Omental fat pad (tissue), 4 donors: ENCODE results near the gene MKRN2OS. TPM values are rescaled to one million over a fixed set of nuclear protein-coding genes. Genes with fewer than 3 reads are reported as not detected.

Experiments used
- ATAC-seq: fragments of 150-250 bp; one replicate; pipeline ENCODE4 v1.9.1; 2016; ENCODE audit warnings: mild to moderate bottlenecking, moderate library complexity; ENCODE audit not compliant: low FRiP score
- DNase-seq: peaks from one replicate; pipeline ENCODE4 v3.0.0-alpha.2; 2019; ENCODE audit warnings: low spot score
- total RNA-seq, 4 donors: library from RNA; depleted of rRNA; stranded (reverse); fragments of >200 nt; gene quantifications; one replicate each; pipeline ENCODE4 v1.1.0, GENCODE V29; 2016
- TF ChIP-seq, protein P1 (sequence below), 3 donors: fragments of 450-650 bp; IDR thresholded peaks; one replicate each; pipeline ENCODE4 v1.5.1; 2016 to 2017; ENCODE audit warnings: antibody characterized with exemption in 3 of 3, mild to moderate bottlenecking in 3 of 3, moderate library complexity in 2 of 3

The MKRN2OS gene
- total RNA-seq, 4 donors from 2014 or later, result not detected

DNA sequence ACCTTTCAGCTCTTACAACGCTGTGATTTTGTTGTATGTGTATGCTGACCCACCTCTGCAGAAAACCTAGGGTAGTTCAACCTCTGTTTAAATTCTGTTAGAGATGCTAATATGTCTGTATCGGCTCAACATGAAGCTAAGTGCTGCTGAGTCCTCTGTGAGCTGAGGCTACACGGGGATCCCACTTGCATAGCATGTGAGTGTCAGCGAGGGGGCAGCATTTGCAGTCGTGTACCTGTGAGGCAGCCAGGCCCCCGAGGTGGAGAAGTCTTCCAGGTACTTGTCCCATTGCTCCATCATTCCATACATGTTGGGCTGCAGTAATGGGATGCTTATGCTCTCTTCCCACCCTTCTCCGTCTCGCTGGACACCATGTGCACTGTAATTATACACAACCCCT is 3.7 kb downstream of the MKRN2OS start:
- TF ChIP-seq, protein P1, sequence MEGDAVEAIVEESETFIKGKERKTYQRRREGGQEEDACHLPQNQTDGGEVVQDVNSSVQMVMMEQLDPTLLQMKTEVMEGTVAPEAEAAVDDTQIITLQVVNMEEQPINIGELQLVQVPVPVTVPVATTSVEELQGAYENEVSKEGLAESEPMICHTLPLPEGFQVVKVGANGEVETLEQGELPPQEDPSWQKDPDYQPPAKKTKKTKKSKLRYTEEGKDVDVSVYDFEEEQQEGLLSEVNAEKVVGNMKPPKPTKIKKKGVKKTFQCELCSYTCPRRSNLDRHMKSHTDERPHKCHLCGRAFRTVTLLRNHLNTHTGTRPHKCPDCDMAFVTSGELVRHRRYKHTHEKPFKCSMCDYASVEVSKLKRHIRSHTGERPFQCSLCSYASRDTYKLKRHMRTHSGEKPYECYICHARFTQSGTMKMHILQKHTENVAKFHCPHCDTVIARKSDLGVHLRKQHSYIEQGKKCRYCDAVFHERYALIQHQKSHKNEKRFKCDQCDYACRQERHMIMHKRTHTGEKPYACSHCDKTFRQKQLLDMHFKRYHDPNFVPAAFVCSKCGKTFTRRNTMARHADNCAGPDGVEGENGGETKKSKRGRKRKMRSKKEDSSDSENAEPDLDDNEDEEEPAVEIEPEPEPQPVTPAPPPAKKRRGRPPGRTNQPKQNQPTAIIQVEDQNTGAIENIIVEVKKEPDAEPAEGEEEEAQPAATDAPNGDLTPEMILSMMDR (IDR thresholded peaks at IDR 0.05), result no peak
- ATAC-seq, result no peak
- DNase-seq, result no peak

DNA sequence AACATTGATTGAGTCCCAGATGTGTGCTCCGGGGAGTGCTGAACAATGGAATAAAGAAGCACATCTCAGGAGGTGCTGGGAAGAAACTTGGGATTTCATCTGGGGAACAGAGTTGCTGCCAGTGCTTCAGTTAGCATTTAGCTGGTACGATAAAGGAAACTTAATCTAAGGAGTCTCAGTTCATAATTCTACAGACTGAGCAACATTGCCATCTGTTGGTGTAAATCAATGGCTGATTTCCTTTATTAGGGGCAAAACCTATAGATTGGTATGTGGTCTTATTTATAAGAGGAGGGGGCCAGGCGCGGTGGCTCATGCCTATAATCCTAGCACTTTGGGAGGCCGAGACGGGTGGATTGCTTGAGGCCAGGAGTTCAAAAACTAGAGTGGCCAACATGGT is 8.9 kb downstream of the MKRN2OS start:
- ATAC-seq, result no peak
- no peak for DNase-seq
- TF ChIP-seq, protein P1 (IDR thresholded peaks at IDR 0.05), result no peak

DNA sequence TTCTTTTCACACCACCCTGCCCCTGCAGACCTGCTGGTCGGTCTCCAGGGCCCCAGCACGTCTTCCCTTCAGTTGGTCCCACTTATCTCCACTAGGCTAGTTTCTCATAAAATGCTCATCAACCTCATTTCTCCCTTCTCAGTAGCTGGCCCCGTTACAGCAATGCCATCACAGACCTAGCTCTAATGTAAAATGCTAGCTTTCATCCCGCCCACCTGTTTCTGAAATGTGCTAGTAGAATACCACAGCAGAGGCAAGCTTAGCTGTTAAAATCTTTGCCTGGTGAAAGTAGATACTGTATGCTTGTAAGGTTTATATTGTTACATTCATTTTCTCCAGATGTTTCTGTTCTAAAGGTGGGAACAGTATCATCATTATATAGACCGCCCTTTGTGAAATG is 13.1 kb downstream of the MKRN2OS start:
- DNase-seq (no peak), ATAC-seq (no peak)
- TF ChIP-seq, protein P1 (IDR thresholded peaks at IDR 0.05), result no peak

DNA sequence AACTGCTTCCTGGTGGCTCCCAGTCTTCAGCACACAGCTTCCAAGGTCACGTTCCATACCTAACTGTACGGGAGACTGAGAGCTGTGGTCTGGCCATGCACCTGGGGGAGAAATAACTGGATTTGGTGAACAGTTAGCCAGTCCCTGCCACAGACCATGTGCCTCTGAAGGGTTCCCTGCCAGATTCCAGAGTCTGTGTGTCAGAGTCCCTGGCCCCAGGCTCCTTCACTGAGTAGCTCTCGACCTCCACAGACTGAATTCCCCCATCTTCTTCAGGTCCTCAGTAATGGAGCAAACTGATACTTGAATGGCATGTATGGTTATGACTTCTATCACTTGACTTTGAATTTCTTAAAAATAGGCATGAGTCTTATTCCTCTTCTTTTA is 17.5 kb downstream of the MKRN2OS start:
- TF ChIP-seq, protein P1 (IDR thresholded peaks at IDR 0.05), result no peak
- DNase-seq (no peak), ATAC-seq (no peak)

DNA sequence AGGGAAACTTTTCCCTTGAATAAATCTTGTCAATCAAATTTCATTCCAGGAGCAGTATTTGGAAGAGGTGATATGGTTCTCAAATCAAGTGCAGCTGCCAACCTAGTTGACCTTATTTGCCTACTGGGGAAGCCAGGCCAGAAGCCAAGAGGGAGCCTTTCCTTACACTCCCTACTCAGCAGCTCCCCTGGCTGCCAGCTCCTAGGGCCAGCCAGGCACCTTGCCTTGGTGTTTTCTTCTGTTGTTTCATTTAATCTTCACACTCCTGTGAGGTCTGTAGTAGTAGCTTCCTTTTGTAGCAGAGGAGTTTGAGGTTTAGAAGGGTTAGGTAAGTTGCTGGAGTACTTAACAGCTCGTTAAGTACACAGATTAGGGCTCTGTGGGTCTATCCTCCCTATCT is 22.6 kb downstream of the MKRN2OS start:
- DNase-seq (no peak), ATAC-seq (no peak)
- TF ChIP-seq, protein P1 (IDR thresholded peaks at IDR 0.05), result no peak

DNA sequence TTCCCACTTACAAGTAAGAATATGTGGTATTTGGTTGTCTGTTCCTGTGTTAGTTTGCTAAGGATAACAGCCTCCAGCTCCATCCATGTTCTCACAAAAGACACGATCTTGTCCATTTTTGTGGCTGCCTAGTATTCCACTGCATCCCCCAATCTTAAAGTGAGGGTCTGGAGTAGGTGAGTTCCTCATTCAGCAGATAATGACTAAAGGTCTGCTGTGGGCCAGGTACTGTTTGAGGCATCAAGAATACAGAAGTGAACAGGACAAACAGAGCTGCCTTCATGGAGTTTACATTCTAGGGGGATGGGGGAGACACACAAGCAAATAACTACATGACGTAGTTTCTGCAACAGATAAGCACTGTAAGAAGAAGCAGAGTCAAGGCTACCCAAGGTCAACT is 24.3 kb downstream of the MKRN2OS start:
- ATAC-seq (no peak), DNase-seq (no peak)
- TF ChIP-seq, protein P1 (IDR thresholded peaks at IDR 0.05), result no peak

DNA sequence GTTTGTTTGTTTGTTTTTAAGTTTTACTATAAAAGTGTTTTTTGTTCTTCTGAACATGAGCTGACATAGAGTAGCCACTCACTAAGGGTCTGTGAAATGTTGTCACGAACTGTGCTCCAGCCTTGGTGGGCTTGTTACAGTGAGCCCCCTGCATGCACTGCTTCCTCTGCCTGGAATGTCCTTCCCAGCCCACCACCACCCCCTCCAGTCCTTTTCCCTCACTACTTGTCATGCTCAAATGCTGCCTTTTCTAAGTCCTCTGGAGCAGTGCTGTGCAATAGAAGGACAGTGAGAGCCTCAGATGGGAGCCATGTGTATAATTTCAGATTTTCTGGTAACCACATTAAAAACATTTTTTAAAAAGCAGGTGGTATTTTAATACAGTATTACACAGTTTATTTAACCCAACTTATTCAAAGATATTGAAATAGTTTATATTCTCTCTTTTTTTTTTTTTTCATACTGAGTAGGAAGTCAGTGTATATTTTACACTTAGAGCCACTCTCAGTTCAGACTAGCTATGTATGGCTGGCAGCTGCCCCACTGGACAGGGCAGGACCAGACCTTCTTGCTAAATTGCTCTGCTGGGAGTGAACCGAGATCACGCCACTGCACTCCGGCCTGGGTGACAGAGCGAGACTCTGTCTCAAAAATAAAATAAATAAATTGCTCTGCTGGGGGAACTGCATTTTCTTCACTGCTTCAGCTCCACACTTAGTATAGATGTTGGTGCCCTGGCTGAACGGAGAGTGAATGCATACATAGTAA is 26.9 kb downstream of the MKRN2OS start:
- DNase-seq (no peak), ATAC-seq (no peak)
- TF ChIP-seq, protein P1 (IDR thresholded peaks at IDR 0.05), result no peak
